Ovary (tissue), 3 donors: ENCODE data around the gene PRUNE1.

Experiments used
- CTCF ChIP-seq, 3 donors: fragments of 450-650 bp in 2 of 3; fragments of 200-600 bp in 1 of 3; IDR thresholded peaks; one replicate each; pipeline versions ENCODE4 v1.5.1 to v1.8.0; 2016 to 2022; ENCODE audit warnings: antibody characterized with exemption in 3 of 3, mild to moderate bottlenecking in 1 of 3
- EP300 ChIP-seq: sonication (generic); formaldehyde crosslinking; IDR thresholded peaks from one replicate; pipeline ENCODE4 v1.6.1; 2017; ENCODE audit warnings: antibody characterized with exemption
- POLR2A ChIP-seq: fragments of 450-650 bp; IDR thresholded peaks from one replicate; pipeline ENCODE4 v1.6.1; 2017; ENCODE audit warnings: antibody characterized with exemption, mild to moderate bottlenecking, moderate library complexity
- donor health status: DM: no; HTN: no; CAD: no.

GRCh38 chr1:151055581-151055980 is 47.3 kb downstream of the PRUNE1 start:
- TF ChIP-seq CTCF (IDR thresholded peaks at IDR 0.05): no peak
- TF ChIP-seq POLR2A: no peak
- no peak for TF ChIP-seq EP300
